Ectodermal cell (in vitro differentiated cells): Measurements from ENCODE around the gene ACACA.

ENCODE experiments used
- H3K27ac ChIP-seq: 2 replicates; pipeline ENCODE4 v1.7.0; 2013; ENCODE audit warnings: mild to moderate bottlenecking, low read depth, low read length; ENCODE audit not compliant: insufficient read depth, poor library complexity, severe bottlenecking
- H3K27me3 ChIP-seq: 2 replicates; pipeline ENCODE4 v1.7.0; 2013; ENCODE audit warnings: mild to moderate bottlenecking, low read length; ENCODE audit not compliant: insufficient read depth, control insufficient read depth, poor library complexity, severe bottlenecking
- H3K36me3 ChIP-seq: one replicate; pipeline ENCODE4 v1.7.0; 2013; ENCODE audit warnings: low read length; ENCODE audit not compliant: control insufficient read depth, insufficient read depth
- H3K4me1 ChIP-seq: one replicate; pipeline ENCODE4 v1.7.0; 2013; ENCODE audit warnings: low read length; ENCODE audit not compliant: control insufficient read depth, insufficient read depth
- H3K4me3 ChIP-seq: 2 replicates; pipeline ENCODE4 v1.7.0; 2013; ENCODE audit warnings: low read depth, low read length, control low read depth; ENCODE audit not compliant: insufficient read depth
- H3K9me3 ChIP-seq: 2 replicates; pipeline ENCODE4 v1.7.0; 2013; ENCODE audit warnings: mild to moderate bottlenecking, low read length, moderate library complexity; ENCODE audit not compliant: control insufficient read depth
- WGBS, 2 experiments: methylation state at CpG; one replicate each; pipeline ENCODE4 v1.1.7; 2013; ENCODE audit warnings: missing lambda C conversion rate in 2 of 2; 5-methylcytosine and 5-hydroxymethylcytosine counted together

The ACACA gene

DNA sequence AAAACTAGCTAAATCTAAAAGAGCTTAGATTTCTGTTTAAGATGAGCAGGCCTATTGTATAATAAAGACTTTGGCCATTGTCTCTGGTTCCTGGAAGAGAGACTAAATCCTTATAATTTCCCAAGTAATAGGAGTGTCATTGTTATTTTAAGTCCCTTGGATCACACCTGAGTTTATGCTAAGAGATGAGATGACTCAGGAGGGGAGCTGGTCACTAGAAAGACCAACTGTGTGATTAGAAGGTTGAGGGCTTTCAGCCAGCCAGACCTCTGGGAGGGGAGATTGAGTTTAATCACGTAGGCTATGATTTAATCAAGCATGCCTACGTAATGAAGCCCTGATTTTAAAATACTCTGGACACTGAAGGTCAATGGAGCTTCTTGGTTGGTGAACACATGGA, 187.8 kb downstream of the ACACA start:
- Histone ChIP-seq H3K27ac (no peak overlapping the region), H3K27me3 (no peaks in the 10 kb centered on the region), H3K9me3 (no peaks in the 10 kb centered on the region), H3K36me3 (peaks cover 6% of the 10 kb centered on the region), H3K4me1 (peaks cover 21% of the 10 kb centered on the region), H3K4me3 (no peak overlapping the region)
- WGBS, 2 experiments: 91 to 95% methylated on average over 2 of the region's 2 CpGs

DNA sequence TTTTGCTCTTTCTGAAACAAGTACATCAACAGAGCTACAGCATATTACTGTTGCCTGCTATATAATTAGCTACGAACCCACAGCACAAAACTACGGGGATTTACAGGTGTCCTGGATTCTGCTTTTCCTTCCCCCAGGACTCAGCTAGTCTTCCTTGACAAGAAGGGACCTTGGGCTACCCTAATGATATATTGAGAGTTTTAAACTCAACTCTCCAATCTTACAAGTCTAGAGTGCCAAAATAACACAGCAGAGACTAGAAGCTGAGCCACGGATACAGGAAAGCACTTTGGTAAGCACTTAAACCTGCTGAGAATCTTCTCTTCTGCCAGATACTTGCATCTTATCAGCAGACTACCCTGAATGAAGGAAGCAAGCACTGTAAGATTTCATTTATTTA, 192.2 kb downstream of the ACACA start:
- no peaks in the 10 kb centered on the region for H3K27me3 ChIP-seq
- no peak overlapping the region for H3K27ac ChIP-seq
- no peaks in the 10 kb centered on the region for H3K9me3 ChIP-seq
- H3K4me3 ChIP-seq: no peak overlapping the region
- no peaks in the 10 kb centered on the region for H3K36me3 ChIP-seq
- WGBS, 2 experiments: 84 to 94% methylated on average over 3 of the region's 3 CpGs
- H3K4me1 ChIP-seq: peaks cover 20% of the 10 kb centered on the region

DNA sequence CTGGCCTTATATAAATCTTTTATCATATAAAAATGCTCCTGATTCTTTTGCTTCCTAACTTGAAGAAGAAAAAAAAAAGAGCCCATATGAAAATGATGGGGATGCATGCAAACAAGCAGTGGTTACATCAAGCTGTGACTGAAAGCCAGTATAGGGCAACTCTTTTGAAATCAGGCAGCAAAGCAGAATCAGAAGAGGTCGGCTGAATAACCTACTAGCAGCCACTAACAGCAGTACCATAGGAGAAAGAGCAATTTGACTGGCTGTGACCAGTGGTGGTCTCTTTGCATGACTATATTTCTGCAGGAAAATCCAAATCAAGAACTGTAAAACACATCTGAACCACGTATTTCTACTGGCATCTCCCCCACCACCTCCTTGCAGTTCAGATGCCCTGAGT, 192.7 kb downstream of the ACACA start:
- H3K27ac ChIP-seq: no peak overlapping the region
- no peaks in the 10 kb centered on the region for H3K9me3 ChIP-seq
- H3K27me3 ChIP-seq: no peaks in the 10 kb centered on the region
- H3K36me3 ChIP-seq: no peaks in the 10 kb centered on the region
- H3K4me3 ChIP-seq: no peak overlapping the region
- 16 to 26% methylated on average over 2 of the region's 2 CpGs for WGBS, 2 experiments
- peaks cover 20% of the 10 kb centered on the region for H3K4me1 ChIP-seq

DNA sequence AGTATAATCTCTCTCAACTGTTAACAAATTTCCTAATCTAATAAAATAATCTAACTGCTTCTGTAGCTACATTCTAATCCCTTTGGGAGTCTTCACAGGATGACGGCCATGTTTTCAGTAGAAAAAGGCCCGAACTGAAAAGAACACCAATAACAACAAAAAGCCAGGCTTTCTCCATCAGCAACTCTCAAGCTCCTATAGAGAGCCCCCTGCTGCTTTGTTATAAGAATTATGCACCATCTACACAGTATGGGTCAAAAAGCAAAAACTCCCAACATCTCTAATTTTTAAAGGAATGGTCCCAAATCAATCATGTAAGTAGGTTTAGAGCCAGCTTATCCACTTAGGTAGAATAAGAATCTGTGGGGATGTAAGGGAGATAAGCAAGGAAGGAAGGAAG, 194.5 kb downstream of the ACACA start:
- no peak overlapping the region for H3K27ac ChIP-seq
- no peaks in the 10 kb centered on the region for H3K27me3 ChIP-seq
- H3K9me3 ChIP-seq: no peaks in the 10 kb centered on the region
- WGBS, 2 experiments: 66 to 67% methylated on average over 2 of the region's 2 CpGs
- H3K4me1 ChIP-seq: peaks cover 20% of the 10 kb centered on the region
- H3K4me3 ChIP-seq: no peak overlapping the region
- H3K36me3 ChIP-seq: no peaks in the 10 kb centered on the region

DNA sequence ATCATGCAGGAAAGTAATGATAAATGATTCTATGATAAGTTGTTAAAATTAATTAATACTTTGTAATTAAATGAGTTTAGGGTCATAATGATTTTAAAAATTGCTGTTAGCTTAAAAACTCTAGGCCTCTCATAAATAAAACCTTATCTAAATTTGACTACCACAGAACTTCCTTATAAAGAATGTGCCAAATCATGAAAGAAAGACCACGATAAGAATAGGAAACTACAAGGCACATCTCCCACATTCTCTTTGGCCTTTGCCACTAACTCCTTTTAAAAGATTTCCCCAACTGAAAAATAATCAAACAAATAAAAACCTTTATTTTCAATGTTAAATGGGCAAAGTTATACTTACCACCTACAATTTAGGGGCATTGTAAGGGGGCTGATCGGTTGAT, 195.5 kb downstream of the ACACA start:
- Histone ChIP-seq H3K4me3 (no peak overlapping the region), H3K27me3 (no peaks in the 10 kb centered on the region), H3K27ac (no peak overlapping the region), H3K9me3 (no peaks in the 10 kb centered on the region), H3K36me3 (no peaks in the 10 kb centered on the region), H3K4me1 (peaks cover 20% of the 10 kb centered on the region)
- 95 to 100% methylated on average over 1 to 2 of the region's 2 CpGs for WGBS, 2 experiments

DNA sequence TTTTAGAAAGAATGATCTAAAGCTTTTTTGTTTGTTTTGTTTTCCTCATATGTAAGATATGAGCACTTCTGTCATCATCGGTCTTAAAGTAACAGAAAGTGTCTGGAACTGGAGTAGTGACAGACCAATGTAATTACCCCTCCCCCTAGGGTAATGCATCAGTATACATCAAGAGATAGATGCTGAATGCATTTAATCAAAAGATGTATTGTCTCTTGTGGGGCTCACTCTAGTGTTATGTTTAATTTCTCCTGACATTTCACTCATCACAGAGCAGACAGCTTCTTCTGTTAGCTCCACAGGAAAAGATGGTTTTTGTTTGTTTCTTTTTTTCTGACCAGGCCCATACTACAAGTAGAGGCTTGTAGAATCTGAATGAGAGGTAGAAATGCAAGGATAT, 199.5 kb downstream of the ACACA start:
- H3K27ac ChIP-seq: no peak overlapping the region
- H3K9me3 ChIP-seq: no peaks in the 10 kb centered on the region
- peaks cover 6% of the 10 kb centered on the region for H3K4me1 ChIP-seq
- WGBS, 2 experiments: no CpG with 5 or more reads among the region's 1 CpG
- H3K27me3 ChIP-seq: no peaks in the 10 kb centered on the region
- no peak overlapping the region for H3K4me3 ChIP-seq
- peaks cover 15% of the 10 kb centered on the region for H3K36me3 ChIP-seq

DNA sequence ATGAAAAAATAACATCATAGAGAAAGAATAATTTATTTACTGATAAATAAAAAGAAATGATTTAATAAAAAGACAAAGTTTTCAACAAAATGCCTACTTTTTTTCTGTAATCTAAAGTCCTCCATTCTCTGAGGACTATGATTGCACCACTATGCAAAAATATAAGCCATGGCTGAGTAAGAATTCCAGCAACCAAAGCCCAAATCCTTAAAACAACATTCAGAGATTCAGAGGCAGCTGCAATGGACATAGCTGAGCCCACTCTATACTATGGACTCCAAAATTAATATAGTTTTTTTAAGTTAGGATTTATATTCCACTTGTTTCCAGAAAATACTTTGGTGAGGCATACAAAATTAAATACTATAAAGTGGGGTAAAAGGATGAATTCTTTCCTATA, 200.3 kb downstream of the ACACA start:
- Histone ChIP-seq H3K27me3 (no peaks in the 10 kb centered on the region), H3K4me1 (no peaks in the 10 kb centered on the region), H3K36me3 (peaks cover 15% of the 10 kb centered on the region), H3K9me3 (no peaks in the 10 kb centered on the region), H3K27ac (no peak overlapping the region), H3K4me3 (no peak overlapping the region)

DNA sequence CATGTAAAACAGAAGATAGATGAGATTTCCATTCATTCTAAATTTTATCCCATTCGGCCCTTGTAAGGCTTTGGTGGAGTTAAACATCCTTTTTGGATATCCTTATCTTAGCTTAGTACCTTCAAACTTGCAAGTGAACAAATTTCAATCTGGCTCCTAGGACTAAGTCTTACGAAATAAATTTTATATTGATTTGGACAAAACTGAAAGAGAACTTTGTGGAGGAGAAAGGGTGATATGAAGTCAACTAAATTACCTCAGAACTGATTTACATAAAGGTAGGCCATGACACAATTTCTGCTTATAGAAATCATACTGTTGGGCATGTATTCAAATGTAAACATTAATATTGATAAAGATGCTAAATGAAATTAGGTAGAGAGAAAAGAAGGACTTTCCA, 206.1 kb downstream of the ACACA start:
- Histone ChIP-seq H3K27me3 (no peaks in the 10 kb centered on the region), H3K4me1 (no peaks in the 10 kb centered on the region), H3K9me3 (no peaks in the 10 kb centered on the region), H3K36me3 (peaks cover 11% of the 10 kb centered on the region), H3K4me3 (no peak overlapping the region), H3K27ac (no peak overlapping the region)
- 95 to 100% methylated on average over 2 of the region's 2 CpGs for WGBS, 2 experiments

DNA sequence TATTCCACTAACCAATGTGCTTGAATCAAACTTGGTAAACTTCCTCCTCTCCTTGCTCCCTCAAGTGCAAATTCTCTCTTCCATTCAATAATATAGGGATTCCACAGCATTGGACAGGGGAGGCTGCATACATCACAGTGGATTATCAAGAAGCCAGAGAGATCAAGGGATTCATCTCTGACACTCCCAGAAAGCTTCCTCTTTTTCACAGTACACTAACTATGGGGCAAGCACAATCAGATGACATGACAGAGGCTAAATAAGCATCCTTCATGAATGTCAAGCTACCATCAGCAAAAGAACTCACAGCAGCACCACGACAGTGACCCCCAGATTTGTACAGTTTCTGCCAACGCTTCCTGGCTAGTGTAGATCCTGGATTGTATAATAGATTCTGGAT, 209.3 kb downstream of the ACACA start:
- H3K4me3 ChIP-seq: no peak overlapping the region
- H3K27ac ChIP-seq: no peak overlapping the region
- WGBS, 2 experiments: 92 to 100% methylated on average over 2 of the region's 2 CpGs
- H3K4me1 ChIP-seq: no peaks in the 10 kb centered on the region
- H3K9me3 ChIP-seq: no peaks in the 10 kb centered on the region
- no peaks in the 10 kb centered on the region for H3K27me3 ChIP-seq
- no peaks in the 10 kb centered on the region for H3K36me3 ChIP-seq

DNA sequence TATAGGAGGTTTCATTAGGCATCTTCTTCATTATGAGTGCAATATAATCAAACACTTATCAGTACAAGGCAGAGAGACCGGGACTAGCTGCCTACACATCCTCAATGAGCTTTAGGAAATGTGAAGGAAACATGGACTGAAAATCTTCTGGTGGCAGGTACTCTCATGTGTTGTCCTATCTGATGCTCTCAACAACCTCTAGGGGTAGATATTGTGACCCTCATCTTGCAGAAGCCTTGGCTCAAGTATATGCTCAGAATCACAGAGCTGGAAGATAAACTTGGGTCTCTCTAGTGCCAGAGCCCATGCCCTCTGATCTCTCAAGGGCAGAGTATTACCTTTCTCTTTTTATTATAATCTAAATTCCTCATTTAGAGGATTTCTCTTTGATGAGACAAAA, 212.4 kb downstream of the ACACA start:
- WGBS, 2 experiments: 85 to 100% methylated on average over 1 of the region's 1 CpG
- H3K27ac ChIP-seq: no peak overlapping the region
- H3K4me1 ChIP-seq: no peaks in the 10 kb centered on the region
- no peak overlapping the region for H3K4me3 ChIP-seq
- H3K9me3 ChIP-seq: no peaks in the 10 kb centered on the region
- H3K36me3 ChIP-seq: peaks cover 5% of the 10 kb centered on the region
- no peaks in the 10 kb centered on the region for H3K27me3 ChIP-seq

DNA sequence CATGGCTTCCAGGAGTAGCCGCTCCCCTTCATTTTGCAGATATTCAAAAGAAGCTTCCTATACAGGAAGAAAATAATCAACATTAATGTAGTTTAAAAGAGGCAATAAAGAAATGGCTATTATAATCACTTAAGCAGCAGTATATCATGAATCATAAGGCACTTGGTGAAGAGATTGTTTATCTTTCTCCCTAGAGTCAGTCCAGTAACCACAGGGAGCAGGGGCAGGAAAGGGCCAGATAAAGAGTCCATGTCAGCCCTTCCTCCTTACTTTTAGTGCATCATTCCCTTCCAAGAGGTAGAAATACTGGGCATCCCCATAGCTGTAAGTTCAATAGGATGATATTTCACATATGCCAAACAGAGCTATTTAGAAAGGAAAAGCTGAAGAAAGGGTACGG, 215.4 kb downstream of the ACACA start:
- WGBS, 2 experiments: 85% methylated on average over 2 of the region's 2 CpGs; no CpG with 5 or more reads in 1 of the 2 experiments
- Histone ChIP-seq H3K4me1 (no peaks in the 10 kb centered on the region), H3K27me3 (no peaks in the 10 kb centered on the region), H3K27ac (no peak overlapping the region), H3K36me3 (peaks cover 13% of the 10 kb centered on the region), H3K4me3 (no peak overlapping the region), H3K9me3 (no peaks in the 10 kb centered on the region)
